Nephron progenitor cell (in vitro differentiated cells): ENCODE data around the gene PDK3.

ENCODE experiments used
- DNase-seq: peaks from one replicate; pipeline ENCODE4 v3.0.0; 2021
- H3K27ac Mint-ChIP-seq: 2 replicates; pipeline ENCODE4 v1.8.0; 2021; ENCODE audit warnings: mild to moderate bottlenecking, moderate library complexity, mixed read lengths
- H3K27me3 Mint-ChIP-seq: 2 replicates; pipeline ENCODE4 v1.8.0; 2021; ENCODE audit warnings: mild to moderate bottlenecking, low read depth, mixed read lengths; ENCODE audit not compliant: poor library complexity
- H3K36me3 Mint-ChIP-seq: 2 replicates; pipeline ENCODE4 v1.8.0; 2021; ENCODE audit warnings: low read depth, mixed read lengths
- H3K4me1 Mint-ChIP-seq: 2 replicates; pipeline ENCODE4 v1.8.0; 2021; ENCODE audit warnings: mixed read lengths
- H3K4me3 Mint-ChIP-seq: 2 replicates; pipeline ENCODE4 v1.8.0; 2021; ENCODE audit warnings: mild to moderate bottlenecking, moderate library complexity, mixed read lengths
- H3K9me3 Mint-ChIP-seq: 2 replicates; pipeline ENCODE4 v1.8.0; 2021; ENCODE audit warnings: mild to moderate bottlenecking, moderate library complexity, mixed read lengths
- CTCF ChIP-seq: fragments of 200-600 bp; sonication (generic); IDR thresholded peaks from 2 replicates; pipeline ENCODE4 v1.5.0; 2021; ENCODE audit warnings: antibody characterized with exemption

The PDK3 gene

GRCh38 chrX:24561121-24561520 lies 96.0 kb downstream of the PDK3 start:
- H3K27ac Mint-ChIP-seq = no peak overlapping the region
- DNase-seq = no peak
- H3K36me3 Mint-ChIP-seq = peaks cover 11% of the 10 kb centered on the region
- H3K9me3 Mint-ChIP-seq = no peaks in the 10 kb centered on the region
- H3K4me1 Mint-ChIP-seq = peaks cover 13% of the 10 kb centered on the region
- no peak overlapping the region for H3K4me3 Mint-ChIP-seq
- H3K27me3 Mint-ChIP-seq = peaks cover 4% of the 10 kb centered on the region
- no peak for TF ChIP-seq CTCF

- no peak for TF ChIP-seq CTCF
- Mint-ChIP-seq H3K4me3 (no peak overlapping the region), H3K9me3 (no peaks in the 10 kb centered on the region), H3K4me1 (peaks cover 11% of the 10 kb centered on the region), H3K27ac (peak overlapping the region; percentile 47), H3K27me3 (peaks cover 4% of the 10 kb centered on the region), H3K36me3 (peaks cover 11% of the 10 kb centered on the region)
- DNase-seq = no peak
Observed at GRCh38 chrX:24563291-24564010, 98.4 kb downstream of the PDK3 start.

- Mint-ChIP-seq H3K27ac (no peak overlapping the region), H3K36me3 (peaks cover 23% of the 10 kb centered on the region), H3K27me3 (no peaks in the 10 kb centered on the region), H3K4me1 (peaks cover 8% of the 10 kb centered on the region), H3K4me3 (no peak overlapping the region), H3K9me3 (no peaks in the 10 kb centered on the region)
- no peak for TF ChIP-seq CTCF
- DNase-seq = no peak
Observed at GRCh38 chrX:24566240-24566639, 101.2 kb downstream of the PDK3 start.

- H3K4me3 Mint-ChIP-seq = no peak overlapping the region
- peaks cover 23% of the 10 kb centered on the region for H3K36me3 Mint-ChIP-seq
- TF ChIP-seq CTCF = no peak
- H3K27me3 Mint-ChIP-seq = no peaks in the 10 kb centered on the region
- no peaks in the 10 kb centered on the region for H3K9me3 Mint-ChIP-seq
- DNase-seq = no peak
- H3K4me1 Mint-ChIP-seq = peaks cover 8% of the 10 kb centered on the region
- no peak overlapping the region for H3K27ac Mint-ChIP-seq
Observed at GRCh38 chrX:24567169-24567568, 102.1 kb downstream of the PDK3 start.

GRCh38 chrX:24574743-24575142 lies 109.7 kb downstream of the PDK3 start:
- Mint-ChIP-seq H3K27me3 (no peaks in the 10 kb centered on the region), H3K36me3 (peaks cover 25% of the 10 kb centered on the region), H3K27ac (no peak overlapping the region), H3K4me3 (no peak overlapping the region), H3K4me1 (no peaks in the 10 kb centered on the region), H3K9me3 (no peaks in the 10 kb centered on the region)
- no peak for DNase-seq
- no peak for TF ChIP-seq CTCF

DNA sequence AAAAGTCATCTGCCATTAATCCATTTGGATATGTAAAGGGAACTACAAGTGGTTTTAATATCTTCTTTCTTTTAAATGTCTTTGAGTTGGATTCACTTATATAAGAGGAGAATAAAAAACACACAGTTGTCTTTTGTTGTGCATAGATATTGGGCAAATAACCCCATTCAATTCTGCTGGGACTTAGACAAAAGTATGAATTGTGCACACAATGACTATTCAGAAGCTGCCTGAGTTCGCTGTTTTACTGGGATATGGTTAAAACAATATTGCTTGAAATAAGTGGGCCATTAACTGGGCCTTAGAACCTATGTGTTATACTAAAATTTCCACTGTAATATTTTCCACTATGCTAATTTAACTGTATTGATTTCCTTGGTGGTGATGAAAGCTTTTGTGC lies 110.4 kb downstream of the PDK3 start:
- H3K9me3 Mint-ChIP-seq = no peaks in the 10 kb centered on the region
- no peak for TF ChIP-seq CTCF
- no peak overlapping the region for H3K4me3 Mint-ChIP-seq
- peaks cover 23% of the 10 kb centered on the region for H3K36me3 Mint-ChIP-seq
- H3K27me3 Mint-ChIP-seq = no peaks in the 10 kb centered on the region
- H3K4me1 Mint-ChIP-seq = no peaks in the 10 kb centered on the region
- no peak overlapping the region for H3K27ac Mint-ChIP-seq
- no peak for DNase-seq
